Peyer's patch (tissue), 4 donors: ENCODE results near the gene PIP5K1B.

ENCODE experiments used
- CTCF ChIP-seq, 6 experiments: fragments of 450-650 bp in 4 of 6; fragments of 200-600 bp in 2 of 6; sonication (generic) in 1 of 6; IDR thresholded peaks; one replicate each; pipeline ENCODE4 v1.5.1; 2017 to 2019; ENCODE audit warnings: antibody characterized with exemption in 6 of 6, mild to moderate bottlenecking in 3 of 6, moderate library complexity in 1 of 6
- POLR2A ChIP-seq, 2 donors: fragments of 450-650 bp; IDR thresholded peaks; one replicate each; pipeline ENCODE4 v1.5.1; 2017; ENCODE audit warnings: antibody characterized with exemption in 2 of 2, mild to moderate bottlenecking in 2 of 2, moderate library complexity in 2 of 2

GRCh38 chr9:69044240-69045219 lies 339.5 kb downstream of the PIP5K1B start:
- TF ChIP-seq CTCF (IDR thresholded peaks at IDR 0.05) (no peak), POLR2A (IDR thresholded peaks at IDR 0.05) (no peak)
